MCF 10A (cell line): ENCODE data around the gene SLC26A11. TPM values are rescaled to one million over a fixed set of nuclear protein-coding genes. Genes with fewer than 3 reads are reported as not detected.

Source experiments
- BruUV-seq: library from RNA; stranded (reverse); fragments of 400-500 nt; replicated peaks from 2 replicates; lab custom pipeline; 2021; lab: Mats Ljungman, UMichigan
- CTCF ChIA-PET: fragments of 300-600 bp; sonication (Branson Sonifier 250); formaldehyde crosslinking; extraction: SDS; loops from one replicate; lab custom pipeline; 2021; ENCODE audit warnings: antibody characterized with exemption, inconsistent platforms; lab: Yijun Ruan, JAX
- POLR2A ChIA-PET: fragments of 300-600, 350-650 bp; sonication (Branson Sonifier 250); formaldehyde crosslinking; extraction: SDS; loops from one replicate; lab custom pipeline; 2020; ENCODE audit warnings: antibody characterized with exemption, inconsistent platforms; lab: Yijun Ruan, JAX
- DNase-seq: peaks from one replicate; pipeline ENCODE4 v3.0.0-alpha.2; 2018; ENCODE audit not compliant: unreplicated experiment
- H3K27ac Mint-ChIP-seq: one replicate; pipeline ENCODE4 v1.8.0; 2022; ENCODE audit warnings: mild to moderate bottlenecking, low read depth, mixed read lengths; ENCODE audit not compliant: unreplicated experiment
- H3K27me3 Mint-ChIP-seq: one replicate; pipeline ENCODE4 v1.8.0; 2022; ENCODE audit warnings: mixed read lengths; ENCODE audit not compliant: insufficient read depth, unreplicated experiment
- H3K36me3 Mint-ChIP-seq: one replicate; pipeline ENCODE4 v1.8.0; 2022; ENCODE audit warnings: mild to moderate bottlenecking, moderate library complexity, mixed read lengths; ENCODE audit not compliant: insufficient read depth, unreplicated experiment
- H3K4me1 Mint-ChIP-seq: one replicate; pipeline ENCODE4 v1.8.0; 2022; ENCODE audit warnings: mixed read lengths; ENCODE audit not compliant: insufficient read depth, unreplicated experiment
- H3K4me3 Mint-ChIP-seq: one replicate; pipeline ENCODE4 v1.8.0; 2022; ENCODE audit warnings: mild to moderate bottlenecking, moderate library complexity, mixed read lengths; ENCODE audit not compliant: unreplicated experiment
- H3K9me3 Mint-ChIP-seq: one replicate; pipeline ENCODE4 v1.8.0; 2022; ENCODE audit warnings: mixed read lengths; ENCODE audit not compliant: unreplicated experiment
- intact Hi-C: fragments of 100-400 bp; cut with micrococcal nuclease; formaldehyde crosslinking; loops from 2 replicates; pipeline ENCODE4 v1.14.1; 2022
- total RNA-seq: library from RNA; stranded (reverse); gene quantifications from 2 replicates; pipeline ENCODE4 v1.2.3, GENCODE V29; 2022
- TF ChIP-seq, protein P1 (sequence below): fragments of 200-600 bp; IDR thresholded peaks from one replicate; pipeline ENCODE4 v1.8.0; 2022; ENCODE audit warnings: antibody characterized with exemption, mild to moderate bottlenecking; ENCODE audit not compliant: unreplicated experiment

Gene SLC26A11
- total RNA-seq, 1 experiment from 2014 or later: 11.7 TPM

DNA sequence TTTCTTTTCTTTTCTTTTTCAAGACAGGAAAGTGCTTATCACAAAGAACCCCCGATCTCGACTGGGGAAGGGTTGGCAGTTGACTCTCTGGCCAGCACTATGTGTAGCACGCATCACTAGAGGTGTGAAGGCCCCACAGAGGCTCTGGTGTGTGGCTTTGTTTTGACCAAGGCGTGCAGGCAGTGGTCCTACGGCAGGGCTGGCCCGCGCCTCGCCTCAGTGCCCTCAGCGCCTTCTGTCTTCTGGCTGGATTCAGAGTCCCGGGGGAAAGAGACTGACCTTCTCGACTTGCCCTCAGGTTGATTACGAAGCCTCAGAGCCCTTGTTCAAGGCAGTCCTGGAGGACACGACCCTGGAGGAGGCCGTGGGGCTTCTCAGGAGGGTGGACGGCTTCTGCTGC lies 18.8 kb upstream of the SLC26A11 start:
- BruUV-seq: no TSS peak

DNA sequence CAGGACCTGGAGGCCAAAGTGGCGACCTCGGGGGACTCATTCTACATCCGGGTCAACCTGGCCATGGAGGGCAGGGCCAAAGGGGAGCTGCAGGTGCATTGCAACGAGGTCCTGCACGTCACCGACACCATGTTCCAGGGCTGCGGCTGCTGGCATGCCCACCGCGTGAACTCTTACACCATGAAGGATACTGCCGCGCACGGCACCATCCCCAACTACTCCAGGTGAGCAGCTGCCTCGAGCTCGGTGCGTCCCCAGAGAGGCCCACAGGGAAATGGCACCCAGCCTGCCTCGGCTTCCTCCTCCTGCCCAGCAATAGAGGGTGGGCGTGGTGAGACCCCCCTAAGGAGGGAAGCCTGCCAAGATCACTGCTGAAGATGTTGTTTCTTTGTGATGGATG lies 18.0 kb upstream of the SLC26A11 start:
- Mint-ChIP-seq H3K4me1 (peaks cover 5% of the 10 kb centered on the region), H3K9me3 (no peaks in the 10 kb centered on the region), H3K4me3 (no peak overlapping the region), H3K27ac (no peak overlapping the region), H3K36me3 (peaks cover 12% of the 10 kb centered on the region), H3K27me3 (no peaks in the 10 kb centered on the region)
- TF ChIP-seq, protein P1, sequence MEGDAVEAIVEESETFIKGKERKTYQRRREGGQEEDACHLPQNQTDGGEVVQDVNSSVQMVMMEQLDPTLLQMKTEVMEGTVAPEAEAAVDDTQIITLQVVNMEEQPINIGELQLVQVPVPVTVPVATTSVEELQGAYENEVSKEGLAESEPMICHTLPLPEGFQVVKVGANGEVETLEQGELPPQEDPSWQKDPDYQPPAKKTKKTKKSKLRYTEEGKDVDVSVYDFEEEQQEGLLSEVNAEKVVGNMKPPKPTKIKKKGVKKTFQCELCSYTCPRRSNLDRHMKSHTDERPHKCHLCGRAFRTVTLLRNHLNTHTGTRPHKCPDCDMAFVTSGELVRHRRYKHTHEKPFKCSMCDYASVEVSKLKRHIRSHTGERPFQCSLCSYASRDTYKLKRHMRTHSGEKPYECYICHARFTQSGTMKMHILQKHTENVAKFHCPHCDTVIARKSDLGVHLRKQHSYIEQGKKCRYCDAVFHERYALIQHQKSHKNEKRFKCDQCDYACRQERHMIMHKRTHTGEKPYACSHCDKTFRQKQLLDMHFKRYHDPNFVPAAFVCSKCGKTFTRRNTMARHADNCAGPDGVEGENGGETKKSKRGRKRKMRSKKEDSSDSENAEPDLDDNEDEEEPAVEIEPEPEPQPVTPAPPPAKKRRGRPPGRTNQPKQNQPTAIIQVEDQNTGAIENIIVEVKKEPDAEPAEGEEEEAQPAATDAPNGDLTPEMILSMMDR: no peak
- DNase-seq: no peak
- no TSS peak for BruUV-seq
- POLR2A ChIA-PET: no interaction called here
- intact Hi-C loops: no loop called here
- CTCF ChIA-PET: interaction anchor here (0.7 kb wide), 1 partner anchor 23 kb away, joined by 4 read pairs; no protein-coding TSS in a partner anchor

More for the DNA sequence above, 18.8 kb upstream of the SLC26A11 start:
- H3K4me1 Mint-ChIP-seq: peaks cover 5% of the 10 kb centered on the region
- no peak for DNase-seq
- intact Hi-C loops: no loop called here
- no peak overlapping the region for H3K4me3 Mint-ChIP-seq
- H3K27me3 Mint-ChIP-seq: no peaks in the 10 kb centered on the region
- H3K9me3 Mint-ChIP-seq: no peaks in the 10 kb centered on the region
- POLR2A ChIA-PET: no interaction called here
- TF ChIP-seq, protein P1: no peak
- H3K27ac Mint-ChIP-seq: no peak overlapping the region
- CTCF ChIA-PET: no interaction called here
- H3K36me3 Mint-ChIP-seq: peaks cover 20% of the 10 kb centered on the region

DNA sequence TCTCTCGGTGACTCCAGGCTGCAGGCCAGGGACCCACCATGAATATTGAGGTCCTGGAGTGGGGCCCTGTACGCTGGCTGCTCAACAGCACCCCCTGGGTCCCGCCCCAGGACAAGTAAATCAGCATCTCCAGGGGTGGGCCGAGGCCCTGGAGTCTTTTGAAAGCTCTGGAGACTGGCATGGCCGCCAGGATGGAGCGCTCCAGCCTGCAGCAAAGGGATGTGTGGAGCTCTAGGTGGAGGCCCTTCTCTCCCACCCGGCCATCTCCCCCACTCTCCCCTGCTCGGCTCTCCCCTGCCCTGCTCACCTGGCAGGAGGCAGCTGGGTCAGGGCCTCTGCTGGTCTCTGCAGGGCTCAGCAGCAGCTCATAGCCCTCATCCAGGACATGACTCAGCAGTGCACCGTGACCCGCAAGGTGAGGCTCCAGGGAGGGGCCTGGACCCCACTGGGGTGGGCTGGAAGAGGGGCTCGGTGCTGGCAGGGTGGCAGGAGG lies 16.7 kb upstream of the SLC26A11 start:
- Mint-ChIP-seq H3K4me1 (peaks cover 5% of the 10 kb centered on the region), H3K27me3 (no peaks in the 10 kb centered on the region), H3K4me3 (no peak overlapping the region), H3K9me3 (no peaks in the 10 kb centered on the region), H3K27ac (no peak overlapping the region), H3K36me3 (peaks cover 6% of the 10 kb centered on the region)
- TF ChIP-seq, protein P1: no peak
- no peak for DNase-seq
- CTCF ChIA-PET: interaction anchor here (0.6 kb wide), 1 partner anchor 281 kb away, joined by 4 read pairs; no protein-coding TSS in a partner anchor
- intact Hi-C loops: no loop called here
- BruUV-seq: no TSS peak
- POLR2A ChIA-PET: interaction anchor here (0.7 kb wide), 1 partner anchor 238 kb away, joined by 3 read pairs; no protein-coding TSS in a partner anchor

DNA sequence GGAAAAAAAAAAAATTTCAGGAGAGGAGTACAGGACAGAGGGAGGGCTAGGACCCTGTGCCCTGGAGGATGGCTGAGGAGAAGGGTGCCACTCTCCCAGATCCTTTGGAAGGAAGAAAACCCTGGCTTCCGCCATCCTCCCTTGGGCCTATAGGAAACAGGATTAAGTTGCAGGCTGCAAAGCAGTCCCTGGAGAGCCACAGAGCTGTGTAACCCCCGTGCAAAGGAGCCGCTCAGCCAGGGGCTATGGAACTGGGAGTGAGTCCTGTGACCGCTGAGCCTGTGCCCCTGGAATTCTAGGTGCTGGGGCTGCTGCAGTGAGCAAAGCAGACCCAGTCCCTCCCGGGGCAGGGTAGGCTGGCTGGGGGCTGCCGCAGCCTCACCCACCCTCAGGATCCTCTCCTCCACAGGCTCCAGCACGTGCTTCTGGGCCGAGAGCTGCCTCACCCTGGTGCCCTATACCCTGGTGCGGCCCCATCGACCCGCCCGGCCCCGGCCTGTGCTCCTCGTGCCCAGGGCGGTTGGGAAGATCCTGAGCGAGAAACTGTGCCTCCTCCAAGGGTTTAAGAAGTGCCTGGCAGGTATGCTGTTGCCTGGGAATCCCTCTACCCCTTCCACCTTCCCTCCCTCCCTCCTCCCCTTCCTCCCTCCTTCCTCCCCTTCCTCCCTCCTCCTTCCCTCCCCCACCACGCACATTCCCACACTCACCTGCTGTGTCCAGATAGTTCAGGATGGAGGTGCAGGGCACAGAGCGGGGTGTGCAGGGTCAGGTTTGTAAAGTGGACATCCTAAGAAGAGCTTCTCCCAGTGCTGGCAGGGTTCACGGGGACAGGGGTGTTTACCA lies 15.4 kb upstream of the SLC26A11 start:
- Mint-ChIP-seq H3K4me1 (peaks cover 5% of the 10 kb centered on the region), H3K27me3 (no peaks in the 10 kb centered on the region), H3K27ac (no peak overlapping the region), H3K9me3 (no peaks in the 10 kb centered on the region), H3K36me3 (peaks cover 5% of the 10 kb centered on the region), H3K4me3 (no peak overlapping the region)
- ChIA-PET CTCF (interaction anchor here (0.5 to 0.6 kb wide), 2 partner anchors 122 to 190 kb away, joined by 3 to 4 read pairs; no protein-coding TSS in a partner anchor), POLR2A (no interaction called here)
- DNase-seq: no peak
- intact Hi-C loops: no loop called here
- BruUV-seq: no TSS peak
- TF ChIP-seq, protein P1: no peak
